GM19328 (cell line): ENCODE results near the gene CRAMP1.
"Not testable (repeated sequence)": the region's sequence is repeated elsewhere in the genome, so short reads cannot be mapped to it uniquely, and the experiment has no call there.

Experiments
- ATAC-seq: cut with Tn5 transposase; IDR thresholded peaks from one replicate; pipeline ENCODE4 v1.9.1; 2021; ENCODE audit warnings: mild to moderate bottlenecking, moderate library complexity; ENCODE audit not compliant: unreplicated experiment

The CRAMP1 gene

DNA sequence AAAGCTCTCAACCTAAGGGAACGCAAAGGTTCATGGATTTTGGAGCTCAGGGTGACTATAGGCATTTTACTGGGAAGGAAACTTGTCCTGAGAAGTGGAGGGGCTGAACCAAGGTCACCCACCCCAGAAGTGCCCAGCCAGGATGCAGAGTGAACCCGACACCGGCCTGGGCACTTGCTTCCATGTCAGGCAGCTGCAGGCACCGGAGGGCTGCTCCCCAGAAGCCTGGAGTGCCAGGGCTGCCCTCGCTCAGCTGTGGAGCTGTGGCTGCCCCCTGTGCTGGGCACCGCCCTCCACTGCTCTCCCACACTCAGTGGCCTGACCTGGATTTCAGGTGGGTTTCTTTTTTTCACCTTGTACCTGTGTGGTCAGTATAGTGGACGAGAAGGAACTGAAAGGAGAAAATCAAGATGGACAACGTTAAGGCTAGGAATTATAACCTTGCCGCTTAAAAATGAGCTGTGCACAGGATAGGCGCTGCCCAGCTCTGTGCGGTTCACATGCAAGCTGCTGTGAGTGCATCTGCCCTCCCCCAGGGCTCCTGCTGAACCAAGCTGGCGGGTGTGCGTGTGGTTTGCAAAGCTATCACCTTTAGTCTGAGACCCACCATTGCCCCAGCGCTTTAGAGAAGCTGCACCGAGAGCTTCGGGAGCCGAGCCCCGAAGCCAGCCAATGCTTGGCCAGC is 96.1 kb downstream of the CRAMP1 start:
- no peak for ATAC-seq

DNA sequence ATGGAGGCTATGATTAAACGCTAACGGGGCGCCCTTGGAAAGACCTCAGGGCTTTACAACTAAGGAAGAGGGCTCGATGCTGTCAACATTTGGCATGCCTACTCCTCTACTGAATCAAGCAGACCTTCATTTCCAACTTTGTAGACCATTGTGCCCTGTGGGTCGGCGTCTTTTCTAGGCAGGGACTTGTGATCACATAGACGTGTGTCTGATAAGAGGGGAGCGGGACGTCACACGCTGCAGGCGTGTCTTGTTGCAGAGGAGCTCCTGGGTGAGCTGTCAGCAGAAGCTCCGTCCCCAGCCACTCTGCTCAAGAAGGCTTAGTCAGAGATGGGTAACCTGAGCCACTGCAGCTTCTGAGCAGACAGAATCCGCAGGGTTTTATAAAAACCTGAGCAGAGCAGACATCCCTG is 96.6 kb downstream of the CRAMP1 start:
- ATAC-seq = no peak

DNA sequence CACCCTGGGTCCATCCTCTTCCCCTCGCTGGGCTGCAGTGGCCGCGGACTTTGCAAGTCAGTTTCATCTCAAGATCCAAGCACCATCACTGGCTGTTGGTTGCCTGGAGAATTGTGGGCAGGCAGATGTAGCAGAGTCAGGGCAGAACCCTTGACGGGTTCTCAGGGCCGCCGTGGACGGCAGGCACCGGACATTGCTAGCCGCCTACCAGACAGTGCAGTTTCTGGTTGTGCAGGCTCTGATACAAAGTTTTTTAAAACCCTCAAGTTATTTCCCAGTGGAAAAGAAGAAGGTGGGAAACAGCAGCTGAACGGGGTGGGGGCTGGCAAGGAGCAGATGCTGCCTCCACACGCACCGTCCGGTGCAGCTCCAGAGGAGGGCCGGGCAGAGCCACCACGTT is 97.2 kb downstream of the CRAMP1 start:
- no peak for ATAC-seq

DNA sequence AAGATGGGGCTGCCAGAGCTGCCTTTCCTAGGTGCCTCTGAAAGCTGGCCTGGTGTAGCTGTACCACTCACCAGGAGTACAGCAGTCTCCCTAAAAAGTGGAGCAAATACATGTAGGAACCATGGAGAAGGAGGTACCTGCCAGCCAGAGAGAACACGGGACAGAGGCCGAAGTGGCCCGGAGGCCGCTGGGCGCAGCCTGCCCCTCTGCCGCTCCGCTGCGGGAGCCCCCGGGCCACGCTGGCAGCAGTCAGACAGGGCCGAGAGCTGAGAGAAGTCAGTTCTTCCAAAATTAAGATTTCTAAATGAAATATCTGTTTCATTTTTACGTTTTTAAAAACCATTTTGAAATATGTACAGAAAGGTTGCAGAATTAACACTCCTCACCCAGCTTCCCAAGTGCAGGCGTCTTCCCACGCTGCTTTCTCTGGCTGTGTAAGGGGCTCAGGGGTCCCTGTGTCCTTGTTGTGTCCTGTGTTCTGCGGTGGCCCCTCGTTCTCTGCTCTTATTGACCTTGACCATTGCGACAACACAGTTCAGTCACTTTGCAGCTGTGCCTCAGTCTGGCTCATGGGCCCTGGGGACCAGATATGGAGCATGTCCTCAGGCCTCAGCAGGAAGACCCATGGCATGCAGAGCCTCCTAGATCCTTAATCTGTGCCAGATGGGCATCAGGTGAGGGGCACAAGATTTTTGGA is 98.8 kb downstream of the CRAMP1 start:
- no peak for ATAC-seq

DNA sequence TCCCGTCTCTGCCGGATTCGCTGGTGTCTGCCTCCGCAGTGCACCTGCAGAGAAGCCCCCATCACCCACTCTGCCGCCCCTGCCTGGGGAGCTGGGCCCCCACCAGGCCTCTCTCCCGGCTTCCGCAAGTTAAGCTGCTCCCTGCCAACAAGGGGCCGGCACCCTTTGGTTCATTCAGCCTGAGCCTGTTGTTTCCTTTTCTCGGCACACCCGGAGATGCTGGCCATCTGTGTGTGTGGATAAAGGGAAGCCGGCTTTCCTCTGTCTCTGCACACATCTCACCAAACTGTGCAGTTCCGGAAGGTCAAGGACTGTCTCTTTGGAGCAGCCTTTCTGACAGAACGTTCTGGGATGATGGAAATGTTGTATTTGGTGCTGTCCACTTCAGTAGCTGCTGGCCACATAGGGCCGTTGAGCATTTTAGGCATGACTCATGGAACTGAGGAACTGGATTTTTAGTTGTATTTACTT is 100.7 kb downstream of the CRAMP1 start:
- ATAC-seq = no peak

DNA sequence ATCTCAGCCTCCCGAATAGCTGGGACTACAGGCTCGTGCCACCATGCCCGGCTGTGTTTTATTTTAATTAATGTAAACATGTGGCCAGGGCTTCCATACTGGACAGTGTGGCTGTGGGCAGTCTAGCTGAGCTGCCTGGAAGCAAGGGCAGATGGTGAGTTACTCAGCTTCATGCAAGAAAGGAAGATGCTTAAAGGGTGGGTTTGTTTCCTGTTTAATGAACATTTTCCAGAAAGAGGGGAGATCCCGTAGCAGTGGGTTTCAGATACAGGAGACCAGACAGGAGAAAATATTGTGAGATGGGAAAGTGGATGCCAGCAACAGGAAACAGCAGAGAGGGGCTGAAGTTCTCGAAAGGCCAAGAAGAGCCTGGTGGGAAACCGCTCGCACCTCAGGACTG is 101.2 kb downstream of the CRAMP1 start:
- ATAC-seq = no peak

DNA sequence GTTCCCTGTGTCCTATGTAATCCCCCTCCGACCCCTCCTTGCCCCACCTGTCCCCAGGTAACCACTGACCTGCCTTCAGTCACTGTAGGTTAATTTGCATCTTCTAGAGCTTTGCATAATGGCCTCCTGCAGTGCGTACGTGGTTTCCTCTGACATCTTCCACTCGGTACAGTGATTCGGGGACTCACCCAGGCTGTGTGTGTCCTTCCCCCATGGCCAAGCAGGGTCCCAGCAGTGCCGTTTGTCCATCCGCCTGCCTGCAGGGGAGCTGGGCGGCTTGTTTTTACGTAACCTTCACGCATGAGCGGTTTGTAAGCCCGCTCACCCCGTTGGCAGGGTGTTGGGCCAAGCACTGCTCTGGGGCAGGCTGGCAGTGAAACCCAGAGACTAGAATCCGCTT is 101.8 kb downstream of the CRAMP1 start:
- no peak for ATAC-seq

DNA sequence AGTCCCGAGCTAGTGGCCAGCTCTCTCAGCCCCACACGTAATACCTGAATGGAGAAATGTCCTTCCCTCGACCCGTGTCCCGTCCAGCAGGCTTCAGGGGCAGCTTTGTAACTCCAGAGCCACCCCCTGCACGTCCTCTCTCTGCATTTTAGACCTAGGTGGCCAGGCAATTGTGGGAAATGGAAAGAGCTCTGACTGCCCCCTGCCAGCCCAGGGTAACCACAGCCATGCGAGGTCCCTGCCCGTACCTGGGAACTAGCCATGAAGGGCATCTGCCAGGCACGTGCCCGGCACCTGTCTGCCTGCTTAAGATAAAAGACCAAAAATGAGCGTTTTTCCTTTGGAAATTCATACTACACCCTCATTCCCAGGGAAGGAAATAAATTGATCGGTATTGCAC is 103.1 kb downstream of the CRAMP1 start:
- no peak for ATAC-seq

DNA sequence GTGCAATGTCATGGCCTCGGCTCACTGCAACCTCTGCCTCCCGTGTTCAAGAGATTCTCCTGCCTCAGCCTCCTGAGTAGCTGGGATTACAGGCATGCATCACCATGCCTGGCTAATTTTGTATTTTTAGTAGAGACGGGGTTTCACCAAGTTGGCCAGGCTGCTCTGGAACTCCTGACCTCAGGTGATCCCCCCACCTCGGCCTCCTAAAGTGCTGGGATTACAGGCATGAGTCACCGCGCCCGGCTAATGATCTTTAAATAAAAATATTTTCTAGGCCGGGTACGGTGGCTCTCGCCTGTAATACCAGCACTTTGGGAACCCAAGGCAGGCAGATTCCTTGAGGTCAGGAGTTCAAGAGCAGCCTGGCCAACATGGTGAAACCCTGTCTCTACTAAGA is 106.1 kb downstream of the CRAMP1 start:
- not testable (repeated sequence) for ATAC-seq

DNA sequence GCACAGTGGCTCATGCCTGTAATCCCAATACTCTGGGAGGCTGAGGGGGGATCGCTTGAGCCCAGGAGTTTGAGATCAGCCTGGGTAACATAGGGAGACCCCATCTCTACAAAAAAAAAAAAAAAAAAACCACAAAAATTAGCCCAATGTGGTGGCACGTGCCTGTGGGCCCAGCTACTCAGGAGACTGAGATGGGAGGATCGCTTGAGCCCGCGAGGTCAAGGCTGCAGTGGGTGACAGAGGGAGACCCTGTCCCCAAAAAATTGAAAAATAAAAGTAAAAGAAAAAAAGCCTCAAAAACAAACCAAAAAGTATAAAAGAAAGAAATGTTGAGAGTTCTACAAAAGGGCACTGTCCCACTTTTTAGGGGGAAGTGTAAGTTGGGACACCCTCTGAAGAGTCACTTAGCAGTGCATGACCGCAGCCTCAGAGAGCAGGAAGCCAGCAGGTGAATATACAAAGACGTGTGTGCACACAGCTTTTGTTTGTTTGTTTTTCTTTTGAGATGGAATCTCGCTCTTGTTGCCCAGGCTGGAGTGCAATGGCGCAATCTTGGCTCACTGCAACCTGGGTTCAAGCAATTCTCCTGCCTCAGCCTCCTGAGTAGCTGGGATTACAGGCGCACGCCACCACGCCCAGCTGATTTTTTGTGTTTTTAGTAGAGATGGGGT is 107.5 kb downstream of the CRAMP1 start:
- not testable (repeated sequence) for ATAC-seq

DNA sequence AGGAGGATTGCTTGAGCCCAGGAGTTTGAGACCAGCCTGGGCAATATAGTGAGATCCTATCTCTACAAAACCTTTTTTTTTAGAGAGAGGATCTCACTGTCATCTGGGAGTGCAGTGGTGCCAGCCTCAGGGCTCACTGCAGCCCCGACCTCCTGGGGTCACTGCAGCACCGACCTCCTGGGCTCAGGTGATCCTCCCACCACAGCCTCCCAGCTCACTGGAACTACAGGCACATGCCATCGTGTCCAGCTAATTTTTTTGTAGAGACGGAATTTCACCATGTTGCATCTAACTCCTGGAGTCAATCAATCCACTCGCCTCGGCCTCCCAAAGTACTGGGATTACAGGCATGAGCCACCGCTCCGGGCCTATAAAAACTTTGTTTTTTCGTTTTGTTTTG is 109.2 kb downstream of the CRAMP1 start:
- ATAC-seq = no peak

DNA sequence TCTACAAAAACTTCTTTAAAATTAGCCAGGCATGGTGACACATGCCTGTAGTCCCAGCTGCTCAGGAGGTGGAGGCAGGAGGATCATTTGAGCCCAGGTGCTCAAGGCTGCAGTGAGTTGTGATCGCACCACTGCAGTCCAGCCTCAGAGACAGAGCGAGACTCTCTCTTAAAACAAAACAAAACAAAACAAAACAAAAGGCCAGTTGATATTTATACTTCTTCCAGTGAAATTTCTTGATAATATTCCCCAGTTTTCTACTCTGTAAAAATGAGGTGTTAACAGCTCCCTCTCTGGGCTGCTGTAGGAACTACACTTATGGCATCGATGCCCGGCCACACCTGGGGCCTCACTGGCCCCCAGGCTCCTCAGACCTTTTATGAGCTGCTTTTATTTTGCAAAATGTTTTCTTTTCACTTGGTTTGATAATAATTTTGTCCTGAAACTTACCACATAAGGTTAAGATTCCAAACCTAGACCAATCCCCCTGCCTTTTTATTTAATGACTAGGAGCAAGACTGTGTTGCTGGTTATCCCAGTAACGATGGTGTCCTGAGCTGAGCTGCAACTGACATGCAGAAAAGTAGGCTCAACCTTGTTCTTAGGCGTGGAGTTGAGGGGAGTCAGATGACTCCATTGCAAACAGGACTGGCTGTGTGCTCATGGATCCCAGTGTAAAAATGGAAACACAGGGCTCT is 111.4 kb downstream of the CRAMP1 start:
- ATAC-seq = no peak

DNA sequence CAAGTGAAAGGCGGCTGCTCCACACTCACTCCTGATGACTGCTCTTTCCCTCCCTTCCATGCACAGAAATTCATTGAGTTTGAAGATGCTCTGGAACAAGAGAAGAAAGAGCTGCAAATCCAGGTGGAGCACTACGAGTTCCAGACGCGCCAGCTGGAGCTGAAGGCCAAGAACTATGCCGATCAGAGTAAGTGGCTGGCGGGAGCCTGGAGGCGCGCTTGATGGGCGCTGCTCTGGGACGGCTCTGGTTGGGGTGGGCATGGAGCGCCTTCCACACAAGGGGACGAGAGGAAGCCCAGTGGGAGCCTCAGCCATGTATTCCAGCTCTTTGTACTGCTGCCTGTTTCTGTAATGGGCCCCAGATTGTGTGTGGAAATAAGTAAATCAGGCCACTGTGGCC is 112.3 kb downstream of the CRAMP1 start:
- ATAC-seq = no peak

DNA sequence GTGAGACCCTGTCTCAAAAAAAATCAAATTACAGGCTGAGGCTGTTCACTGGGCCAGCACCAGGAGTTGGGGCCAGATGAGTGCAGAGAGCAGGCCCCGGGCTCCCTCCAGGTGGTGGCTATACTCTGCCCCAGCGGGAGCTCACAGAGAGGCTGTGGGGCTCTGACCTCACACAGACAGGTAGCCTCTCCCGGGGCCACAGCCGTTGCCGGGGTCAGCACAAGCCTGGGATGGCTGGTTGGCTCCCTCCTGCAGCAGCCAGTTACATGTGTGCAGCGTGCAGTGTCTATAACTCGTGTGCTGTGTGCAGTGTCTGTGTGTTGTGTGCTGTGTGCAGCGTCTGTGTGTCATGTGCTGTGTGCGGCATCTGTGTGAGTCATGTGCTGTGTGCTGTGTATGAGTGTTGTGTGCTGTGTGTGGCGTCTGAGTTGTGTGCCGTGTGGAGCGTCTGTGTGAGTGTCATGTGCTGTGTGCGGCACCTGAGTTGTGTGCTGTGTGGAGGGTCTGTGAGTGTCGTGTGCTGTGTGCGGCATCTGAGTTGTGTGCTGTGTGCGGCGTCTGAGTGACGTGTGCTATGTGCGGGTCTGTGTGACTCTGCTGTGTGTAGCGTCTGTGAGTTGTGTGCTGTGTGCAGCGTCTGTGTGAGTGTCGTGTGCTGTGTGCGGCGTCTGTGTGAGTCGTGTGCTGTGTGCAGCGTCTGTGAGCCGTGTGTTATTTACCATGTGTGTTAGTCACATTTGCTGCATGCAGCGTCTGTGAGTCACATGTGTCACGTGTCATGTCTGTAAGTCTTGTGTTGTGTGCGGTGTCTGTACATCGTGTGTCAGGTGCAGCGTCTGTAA is 114.7 kb downstream of the CRAMP1 start:
- ATAC-seq = no peak
